H54 (cell line): Measurements from ENCODE around the gene SS18L1.

Experiments
- DNase-seq: peaks from one replicate; pipeline ENCODE4 v3.0.0; 2011; ENCODE audit warnings: low spot score, mixed read lengths; ENCODE audit not compliant: insufficient read length
- FAIRE-seq: peaks from 3 replicates; lab custom pipeline; 2011; peaks lifted over from hg19 to GRCh38; lab: Jason Lieb, UNC
- POLR2A ChIP-seq: IDR thresholded peaks from 2 replicates; pipeline ENCODE4 v1.6.1; 2011; ENCODE audit warnings: low read depth, mild to moderate bottlenecking, low read length

SS18L1 gene

GRCh38 chr20:62160876-62161275 lies 17.3 kb downstream of the SS18L1 start:
- FAIRE-seq = no peak

DNA sequence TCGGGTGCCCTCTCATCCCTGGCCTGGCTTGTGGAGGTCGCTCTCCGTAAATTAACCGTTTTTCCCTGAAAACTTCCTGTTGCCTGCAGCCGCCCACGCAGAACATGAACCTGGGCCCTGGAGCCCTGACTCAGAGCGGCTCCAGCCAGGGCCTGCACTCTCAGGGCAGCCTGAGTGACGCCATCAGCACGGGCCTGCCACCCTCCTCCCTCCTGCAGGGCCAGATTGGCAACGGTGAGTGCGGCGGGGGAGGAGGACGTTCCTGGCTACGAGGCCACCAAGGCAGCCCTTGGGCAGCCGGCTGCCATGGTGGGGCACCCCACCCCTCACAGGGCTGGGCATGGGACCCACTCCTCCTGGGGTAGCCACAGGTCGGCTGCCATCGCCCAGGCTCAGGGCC lies 17.8 kb downstream of the SS18L1 start:
- FAIRE-seq = no peak
- TF ChIP-seq POLR2A = no peak
- DNase-seq = peak; percentile 82

More at GRCh38 chr20:62160876-62161275, 17.3 kb downstream of the SS18L1 start:
- no peak for TF ChIP-seq POLR2A
- no peak for DNase-seq

- no peak for TF ChIP-seq POLR2A
- FAIRE-seq (no peak), DNase-seq (no peak)
Observed at GRCh38 chr20:62162765-62163484, 19.4 kb downstream of the SS18L1 start.

DNA sequence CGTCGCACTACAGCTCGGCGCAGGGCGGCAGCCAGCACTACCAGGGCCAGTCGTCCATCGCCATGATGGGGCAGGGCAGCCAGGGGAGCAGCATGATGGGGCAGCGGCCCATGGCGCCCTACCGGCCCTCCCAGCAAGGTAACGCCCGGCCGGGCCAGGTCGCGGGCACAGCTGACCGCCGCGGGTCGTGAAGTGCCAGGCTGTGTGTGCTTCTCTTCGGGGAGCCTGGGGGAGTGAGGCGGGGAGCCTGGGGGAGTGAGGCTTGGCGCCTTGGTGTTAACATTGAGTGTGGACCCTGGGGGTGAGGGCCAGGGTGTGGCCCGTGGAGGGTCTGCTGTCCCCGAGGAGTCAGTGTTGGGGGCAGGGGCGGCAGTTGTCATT lies 19.9 kb downstream of the SS18L1 start:
- TF ChIP-seq POLR2A = no peak
- no peak for DNase-seq
- no peak for FAIRE-seq

- FAIRE-seq = no peak
- no peak for DNase-seq
- no peak for TF ChIP-seq POLR2A
Observed at GRCh38 chr20:62163986-62164762, 20.6 kb downstream of the SS18L1 start.

GRCh38 chr20:62164879-62165761 lies 21.6 kb downstream of the SS18L1 start:
- DNase-seq = no peak
- TF ChIP-seq POLR2A = no peak
- no peak for FAIRE-seq

DNA sequence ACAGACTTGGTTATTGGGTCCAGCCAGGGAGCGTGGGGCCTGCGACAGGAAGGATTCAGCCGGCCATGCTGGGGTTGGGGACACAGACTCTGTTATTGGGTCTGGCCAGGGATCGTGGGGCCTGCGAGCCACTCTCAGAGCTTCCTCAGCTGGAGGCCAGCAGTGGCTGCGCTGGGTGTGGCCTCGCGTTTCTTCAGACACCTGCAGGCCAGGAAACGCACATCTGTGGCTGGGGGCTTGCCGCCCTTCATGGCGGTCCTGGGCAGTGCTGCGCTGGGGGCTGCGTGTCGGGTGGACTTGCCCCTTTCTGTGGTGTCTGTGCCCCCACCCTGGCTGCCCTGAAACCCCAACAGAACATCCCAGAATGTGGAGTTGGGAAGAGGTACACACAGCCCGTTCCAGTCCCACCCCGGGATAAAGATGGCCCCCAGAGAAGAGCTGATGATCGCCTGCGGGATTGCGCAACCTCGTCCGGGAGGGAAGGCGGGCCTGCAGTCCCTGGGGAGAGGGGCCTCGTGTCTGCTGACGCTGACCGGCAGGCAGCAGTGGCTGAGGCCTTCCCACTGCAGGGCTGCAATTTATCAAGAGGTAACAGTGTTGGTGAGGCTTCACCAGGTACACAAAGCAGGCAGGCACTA lies 22.3 kb downstream of the SS18L1 start:
- no peak for TF ChIP-seq POLR2A
- no peak for FAIRE-seq
- DNase-seq = no peak

DNA sequence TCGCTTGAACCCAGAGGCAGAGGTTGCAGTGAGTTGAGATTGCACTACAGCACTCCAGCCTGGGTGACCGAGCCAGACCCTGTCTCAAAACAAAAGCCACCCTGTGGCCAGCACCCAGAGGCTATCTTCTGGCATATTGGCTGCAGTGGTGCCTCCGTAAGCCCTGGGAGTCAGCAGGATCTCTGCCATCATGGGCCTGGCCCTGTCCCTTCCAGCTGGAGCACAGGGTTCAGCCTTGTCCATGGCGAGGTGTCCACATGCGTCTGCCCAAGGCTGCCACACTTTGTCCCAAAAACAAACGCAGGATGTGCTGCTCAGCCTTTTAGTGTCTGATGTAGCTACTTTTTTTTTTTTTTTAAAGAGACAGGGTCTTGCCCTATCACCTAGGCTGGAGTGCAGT lies 23.9 kb downstream of the SS18L1 start:
- no peak for FAIRE-seq
- TF ChIP-seq POLR2A = no peak
- DNase-seq = no peak

DNA sequence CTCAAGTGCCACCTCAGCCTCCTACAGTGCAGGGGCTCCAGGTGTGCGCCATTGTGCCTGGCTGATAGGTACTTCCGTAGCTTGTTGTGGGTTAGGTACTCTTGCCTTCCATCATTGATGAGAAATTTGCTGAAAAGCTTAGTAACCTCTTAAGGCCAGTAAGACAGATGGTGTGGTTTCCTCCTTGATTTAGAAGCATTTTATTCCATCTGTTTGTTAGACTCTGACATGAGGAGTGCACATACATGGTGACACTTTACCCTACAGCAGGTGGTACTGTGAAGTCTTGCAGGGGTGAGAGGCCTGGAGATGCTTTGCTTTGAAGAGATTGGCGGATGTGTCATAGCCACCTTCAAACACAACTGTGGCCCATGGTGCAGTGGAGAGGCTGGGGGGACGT lies 24.5 kb downstream of the SS18L1 start:
- FAIRE-seq (no peak), DNase-seq (no peak)
- no peak for TF ChIP-seq POLR2A

DNA sequence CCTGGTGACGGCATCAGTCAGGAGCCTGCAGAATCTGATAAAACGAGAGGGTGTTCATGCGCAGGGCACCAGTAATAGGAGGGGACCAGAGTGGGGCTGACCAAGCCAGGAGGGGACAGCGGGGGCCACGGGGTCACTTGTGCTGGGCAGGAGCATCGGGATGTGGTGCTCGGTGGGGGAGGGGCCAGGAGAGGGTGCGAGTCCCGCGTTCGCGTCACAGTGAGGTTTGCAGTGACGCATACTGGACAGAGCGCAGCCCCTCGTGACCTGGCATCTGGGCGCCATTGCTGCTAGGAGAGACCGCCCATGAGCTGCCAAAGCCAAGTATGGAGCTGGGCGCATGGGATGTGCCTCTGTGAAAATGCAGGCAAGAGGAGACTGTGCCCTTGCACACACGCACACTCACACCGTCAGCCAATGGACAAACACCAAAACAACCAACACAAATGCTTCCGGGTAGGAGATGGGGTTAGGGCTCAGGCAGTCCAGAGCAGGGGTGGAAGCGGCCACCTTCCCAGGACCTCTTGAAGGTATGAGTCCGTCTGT lies 25.4 kb downstream of the SS18L1 start:
- FAIRE-seq (no peak), DNase-seq (no peak)
- no peak for TF ChIP-seq POLR2A

DNA sequence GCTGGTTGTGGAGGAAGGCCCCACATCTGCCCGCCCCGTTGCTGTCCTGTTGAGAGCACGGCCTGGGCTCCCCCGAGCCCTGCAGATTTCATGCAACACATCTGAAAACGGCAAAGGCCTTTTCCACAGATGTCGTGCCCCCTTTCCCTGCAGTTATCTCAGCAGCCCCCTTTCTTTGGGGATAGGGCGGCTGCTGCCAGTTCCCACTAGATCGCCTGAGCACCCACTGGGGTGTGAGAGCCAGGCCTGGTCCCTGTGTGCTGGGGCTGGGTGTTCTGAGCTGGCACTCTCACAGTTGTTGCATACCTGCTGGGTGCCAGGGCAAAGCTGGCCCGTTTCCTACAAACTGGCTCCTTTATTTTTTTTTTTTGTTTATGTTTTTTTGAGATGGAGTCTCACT lies 27.0 kb downstream of the SS18L1 start:
- no peak for TF ChIP-seq POLR2A
- no peak for FAIRE-seq
- no peak for DNase-seq

DNA sequence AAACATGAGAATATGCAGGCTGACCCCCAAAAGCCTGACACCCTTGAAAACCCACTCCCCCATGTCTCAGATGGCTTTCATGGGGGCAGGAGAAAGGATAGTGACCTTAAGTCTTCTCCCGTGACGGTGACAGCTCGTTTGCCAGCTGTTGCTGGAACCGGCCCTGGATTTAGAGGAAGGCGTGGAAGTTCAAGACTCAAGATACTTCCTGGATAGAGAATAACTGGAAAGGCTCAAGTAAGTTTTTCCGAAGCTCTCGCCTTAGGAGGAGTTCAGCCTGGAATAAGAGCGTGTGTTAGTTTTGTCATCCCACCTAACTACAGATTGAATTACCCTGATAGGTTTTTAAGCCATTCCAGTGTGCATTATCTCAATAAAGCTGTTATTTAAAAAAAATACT lies 27.7 kb downstream of the SS18L1 start:
- DNase-seq (no peak), FAIRE-seq (no peak)
- TF ChIP-seq POLR2A = no peak

DNA sequence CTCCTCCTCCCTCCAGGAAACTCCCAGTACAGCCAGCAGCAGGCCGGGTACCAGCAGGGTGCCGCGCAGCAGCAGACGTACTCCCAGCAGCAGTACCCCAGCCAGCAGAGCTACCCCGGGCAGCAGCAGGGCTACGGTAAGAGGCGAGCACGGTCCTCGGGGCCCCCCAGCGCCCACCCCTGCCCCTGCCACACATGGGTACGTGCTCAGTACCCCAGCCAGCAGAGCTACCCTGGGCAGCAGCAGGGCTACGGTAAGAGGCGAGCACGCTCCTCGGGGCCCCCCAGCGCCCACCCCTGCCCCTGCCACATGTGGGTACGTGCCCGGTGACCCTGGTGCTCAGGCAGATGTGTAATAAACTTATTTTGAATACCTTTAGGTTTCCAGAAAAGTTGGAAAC lies 29.1 kb downstream of the SS18L1 start:
- DNase-seq (no peak), FAIRE-seq (no peak)
- TF ChIP-seq POLR2A = no peak
